GM23338 (cell line): Measurements from ENCODE around the gene GGT6. TPM values are rescaled to one million over a fixed set of nuclear protein-coding genes. Genes with fewer than 3 reads are reported as not detected.

Source experiments
- ATAC-seq: fragments of 200-7000 bp; cut with Tn5 transposase; 3 replicates; pipeline ENCODE4 v1.9.1; 2020
- DNase-seq: peaks from one replicate; pipeline ENCODE4 v3.0.0-alpha.2; 2015; ENCODE audit warnings: low spot score
- H2AFZ ChIP-seq: fragments of 200-600 bp; sonication (generic); 2 replicates; pipeline ENCODE4 v1.8.0; 2016; ENCODE audit warnings: antibody characterized with exemption, mild to moderate bottlenecking, moderate library complexity
- H3F3A ChIP-seq: fragments of 200-600 bp; sonication (generic); replicated peaks from 2 replicates; pipeline ENCODE4 v1.8.0; 2017; ENCODE audit warnings: antibody characterized with exemption, mixed run types, low read depth
- H3K27ac ChIP-seq: fragments of 200-600 bp; sonication (generic); 2 replicates; pipeline ENCODE4 v1.6.1; 2016; ENCODE audit warnings: low read depth
- H3K27me3 ChIP-seq: fragments of 200-600 bp; sonication (generic); 2 replicates; pipeline ENCODE4 v1.8.0; 2016; ENCODE audit warnings: mild to moderate bottlenecking, mixed run types, moderate library complexity; ENCODE audit not compliant: insufficient read depth
- H3K36me3 ChIP-seq: fragments of 200-600 bp; sonication (generic); 2 replicates; pipeline ENCODE4 v1.8.0; 2016; ENCODE audit warnings: mild to moderate bottlenecking; ENCODE audit not compliant: insufficient read depth
- H3K4me1 ChIP-seq: fragments of 200-600 bp; sonication (generic); 2 replicates; pipeline ENCODE4 v1.8.0; 2016; ENCODE audit warnings: mild to moderate bottlenecking, moderate library complexity; ENCODE audit not compliant: insufficient read depth
- H3K4me2 ChIP-seq: fragments of 200-600 bp; sonication (generic); 2 replicates; pipeline ENCODE4 v1.7.1; 2017; ENCODE audit warnings: mixed run types
- H3K4me3 ChIP-seq: fragments of 200-600 bp; sonication (generic); 2 replicates; pipeline ENCODE4 v1.6.1; 2016; ENCODE audit warnings: mixed run types
- H3K79me2 ChIP-seq: fragments of 200-600 bp; sonication (generic); replicated peaks from 2 replicates; pipeline ENCODE4 v1.8.0; 2017; ENCODE audit warnings: mild to moderate bottlenecking; ENCODE audit not compliant: insufficient read depth
- H3K9me2 ChIP-seq: fragments of 200-600 bp; sonication (generic); 2 replicates; pipeline ENCODE4 v1.8.0; 2017; ENCODE audit not compliant: insufficient read depth
- H4K20me1 ChIP-seq: fragments of 200-600 bp; sonication (generic); replicated peaks from 2 replicates; pipeline ENCODE4 v1.8.0; 2017; ENCODE audit warnings: mild to moderate bottlenecking; ENCODE audit not compliant: insufficient read depth
- H3K27ac Mint-ChIP-seq: 2 replicates; pipeline ENCODE4 v1.8.0; 2020; ENCODE audit warnings: inconsistent platforms, mild to moderate bottlenecking, moderate library complexity, mixed read lengths
- H3K27me3 Mint-ChIP-seq: 3 replicates; pipeline ENCODE4 v1.8.0; 2022; ENCODE audit warnings: low read depth, mild to moderate bottlenecking, moderate library complexity, mixed read lengths, inconsistent platforms; ENCODE audit not compliant: insufficient read depth, poor library complexity
- H3K36me3 Mint-ChIP-seq: 3 replicates; pipeline ENCODE4 v1.8.0; 2021; ENCODE audit warnings: low read depth, mild to moderate bottlenecking, inconsistent platforms, moderate library complexity, mixed read lengths
- H3K4me1 Mint-ChIP-seq: 3 replicates; pipeline ENCODE4 v1.8.0; 2020; ENCODE audit warnings: mild to moderate bottlenecking, inconsistent platforms, mixed read lengths
- H3K4me3 Mint-ChIP-seq: 3 replicates; pipeline ENCODE4 v1.8.0; 2021; ENCODE audit warnings: moderate library complexity, mild to moderate bottlenecking, inconsistent platforms, mixed read lengths
- H3K9me3 Mint-ChIP-seq: 3 replicates; pipeline ENCODE4 v1.8.0; 2020; ENCODE audit warnings: moderate library complexity, mild to moderate bottlenecking, inconsistent platforms, mixed read lengths
- CREB1 ChIP-seq: fragments of 250-450 bp; sonication (Bioruptor Pico); IDR thresholded peaks from 2 replicates; pipeline ENCODE4 v1.5.0; 2020; ENCODE audit warnings: low read depth, mild to moderate bottlenecking, moderate library complexity
- CTCF ChIP-seq, 2 experiments: fragments of 200-600 bp in 1 of 2; sonication (generic) in 1 of 2; conservative IDR thresholded peaks; 2 replicates each; pipeline versions ENCODE4 v1.5.1 to v1.6.1; 2016 to 2017; ENCODE audit warnings: antibody characterized with exemption in 2 of 2, low read depth in 2 of 2, mild to moderate bottlenecking in 2 of 2, moderate library complexity in 1 of 2
- ETS1 ChIP-seq: IDR thresholded peaks from 2 replicates; pipeline ENCODE4 v1.6.1; 2016; ENCODE audit warnings: antibody characterized with exemption
- EZH2 ChIP-seq: fragments of 200-600 bp; sonication (generic); IDR thresholded peaks from one replicate; pipeline ENCODE4 v1.8.0; 2017; ENCODE audit warnings: antibody characterized with exemption, mild to moderate bottlenecking, low read depth; ENCODE audit not compliant: unreplicated experiment
- EZH2phosphoT487 ChIP-seq: fragments of 200-600 bp; sonication (generic); IDR thresholded peaks from one replicate; pipeline ENCODE4 v1.8.1; 2018; ENCODE audit warnings: antibody characterized with exemption; ENCODE audit not compliant: unreplicated experiment
- JUNB ChIP-seq: IDR thresholded peaks from one replicate; pipeline ENCODE4 v1.6.1; 2016; ENCODE audit warnings: antibody characterized with exemption; ENCODE audit not compliant: unreplicated experiment
- NANOG ChIP-seq: IDR thresholded peaks from 2 replicates; pipeline ENCODE4 v1.6.1; 2016; ENCODE audit warnings: antibody characterized with exemption, borderline replicate concordance
- POLR2AphosphoS5 ChIP-seq: IDR thresholded peaks from 2 replicates; pipeline ENCODE4 v1.6.1; 2016; ENCODE audit warnings: antibody characterized with exemption, low read depth
- REST ChIP-seq: IDR thresholded peaks from one replicate; pipeline ENCODE4 v1.6.1; 2018; ENCODE audit warnings: antibody characterized with exemption; ENCODE audit not compliant: unreplicated experiment
- STAT1 ChIP-seq: IDR thresholded peaks from one replicate; pipeline ENCODE4 v1.6.1; 2016; ENCODE audit warnings: antibody characterized with exemption; ENCODE audit not compliant: unreplicated experiment
- ZNF114 ChIP-seq: fragments of 250-450 bp; sonication (Bioruptor Pico); IDR thresholded peaks from 2 replicates; pipeline ENCODE4 v1.5.0; 2020; ENCODE audit warnings: mild to moderate bottlenecking, moderate library complexity
- ZNF331 ChIP-seq: fragments of 250-450 bp; sonication (Bioruptor Pico); IDR thresholded peaks from 2 replicates; pipeline ENCODE4 v1.5.0; 2020; ENCODE audit warnings: low read depth, mild to moderate bottlenecking, moderate library complexity
- ZNF462 ChIP-seq: fragments of 250-450 bp; sonication (Bioruptor Pico); IDR thresholded peaks from 2 replicates; pipeline ENCODE4 v1.5.0; 2020; ENCODE audit warnings: mild to moderate bottlenecking, moderate library complexity
- polyA plus RNA-seq: library from polyadenylated mRNA; unstranded; fragments of >200 nt; fragmentation: Nextera tagmentation; extraction: Ambion mirVana; gene quantifications from 2 replicates; pipeline ENCODE4 v1.2.1, GENCODE V29; 2016
- total RNA-seq: library from RNA; depleted of rRNA; stranded (reverse); fragments of >200 nt; shearing (Covaris generic); gene quantifications from 2 replicates; pipeline ENCODE4 v1.2.3, GENCODE V29; 2014

The GGT6 gene
- total and polyA plus RNA-seq, 2 experiments from 2014 or later: 0.24 TPM; not detected in 1

- no peak overlapping the region for H3K27ac Mint-ChIP-seq
- no peak for ATAC-seq
These were observed 30.7 kb downstream of the GGT6 start for GRCh38 chr17:4529533-4530152.

More at GRCh38 chr17:4529533-4530152, 30.7 kb downstream of the GGT6 start:
- no peaks in the 10 kb centered on the region; the same call in 2 of the 3 replicates for H3K36me3 Mint-ChIP-seq
- no peak overlapping the region for H3K4me2 ChIP-seq
- no peaks in the 10 kb centered on the region for H3K79me2 ChIP-seq
- H3K27me3 ChIP-seq: peaks cover 73% of the 10 kb centered on the region
- no peaks in the 10 kb centered on the region for H3F3A ChIP-seq
- peaks cover 14% of the 10 kb centered on the region for H3K4me1 Mint-ChIP-seq
- DNase-seq: no peak
- no peaks in the 10 kb centered on the region for H3K9me2 ChIP-seq
- H3K36me3 ChIP-seq: no peaks in the 10 kb centered on the region
- TF ChIP-seq REST (no peak), JUNB (no peak), ZNF331 (no peak), STAT1 (no peak), CREB1 (CRISPR knock-in tag) (no peak), ETS1 (no peak), NANOG (no peak), EZH2phosphoT487 (no peak), POLR2AphosphoS5 (no peak), ZNF462 (CRISPR knock-in tag) (no peak), ZNF114 (CRISPR knock-in tag) (no peak), CTCF (conservative IDR thresholded peaks at IDR 0.05; ENCODE audit: low read depth in 2 of 2) (no peak), EZH2 (no peak)
- H3K4me1 ChIP-seq: no peaks in the 10 kb centered on the region
- peaks cover 66% of the 10 kb centered on the region for H3K27me3 Mint-ChIP-seq
- no peak overlapping the region for H3K4me3 Mint-ChIP-seq
- no peak overlapping the region for H3K27ac ChIP-seq
- no peak overlapping the region for H2AFZ ChIP-seq
- H4K20me1 ChIP-seq: no peaks in the 10 kb centered on the region
- no peaks in the 10 kb centered on the region; the same call in 2 of the 3 replicates for H3K9me3 Mint-ChIP-seq
- no peak overlapping the region for H3K4me3 ChIP-seq
